Activated CD8-positive, alpha-beta memory T cell treated with anti-CD3 and anti-CD28 coated beads, Interleukin-2, amount 50 U/mL, for 4 hours (primary cell): ENCODE results near the gene SF1.
A peak's percentile ranks its signal among the peaks of the same experiment; 100 is the strongest.

Source experiments
- DNase-seq: peaks from one replicate; pipeline ENCODE4 v3.0.0-alpha.2; 2020

SF1 gene

DNA sequence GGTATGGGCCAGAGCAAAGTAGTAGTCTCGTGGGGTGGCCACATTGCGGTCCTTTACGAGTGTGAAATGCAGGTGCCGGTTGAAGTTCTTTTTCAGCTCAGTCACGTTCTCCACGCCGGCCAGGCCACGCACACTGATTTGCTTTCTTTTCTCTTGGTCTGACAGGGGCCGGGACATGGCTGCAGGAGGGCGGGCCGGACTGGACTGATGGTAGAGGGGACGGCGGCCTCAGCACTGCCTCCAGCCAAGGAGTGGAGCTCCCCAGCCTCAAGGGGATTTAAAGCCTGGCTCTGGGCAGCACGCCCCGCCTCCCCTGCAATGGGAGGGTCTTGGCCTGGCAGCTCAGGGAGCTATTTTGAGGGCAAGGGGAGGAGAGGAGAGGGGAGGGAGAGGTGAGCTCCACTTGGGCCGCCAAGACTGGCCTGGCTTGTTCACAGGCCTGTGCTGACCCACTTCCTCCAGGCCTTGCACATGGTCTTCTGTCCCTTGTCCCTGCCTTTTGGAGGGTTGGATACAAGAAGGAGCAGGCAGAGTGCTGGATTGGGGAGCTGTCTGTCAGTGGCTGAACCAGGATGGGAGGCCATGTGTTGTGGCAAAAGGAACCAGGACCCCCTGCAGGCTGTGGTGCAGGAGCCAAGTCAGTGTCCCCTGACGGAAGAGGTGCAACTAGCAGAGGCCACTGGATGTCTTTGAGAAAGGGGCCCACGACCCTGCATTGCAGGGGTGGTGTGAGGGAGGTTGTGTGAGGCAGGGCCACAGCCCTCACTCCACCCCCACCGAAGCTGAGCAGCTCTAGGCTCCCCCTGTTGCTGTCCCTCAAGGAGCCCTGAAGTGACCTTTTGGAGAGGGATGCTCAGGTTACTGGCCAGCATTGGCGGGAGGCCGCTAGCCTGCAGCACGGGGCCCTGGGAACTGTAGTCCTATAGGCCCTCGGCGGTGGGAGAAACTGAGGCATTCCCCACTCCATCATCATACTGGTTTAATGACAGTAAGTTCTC lies 18.3 kb downstream of the SF1 start, which contains the start of gene PYGM:
PYGM (minus strand) TSS at position 253 of the 998 bp plus-strand sequence; CDS start at position 177, 76 bp downstream.
- peak; percentile 18 for DNase-seq

DNA sequence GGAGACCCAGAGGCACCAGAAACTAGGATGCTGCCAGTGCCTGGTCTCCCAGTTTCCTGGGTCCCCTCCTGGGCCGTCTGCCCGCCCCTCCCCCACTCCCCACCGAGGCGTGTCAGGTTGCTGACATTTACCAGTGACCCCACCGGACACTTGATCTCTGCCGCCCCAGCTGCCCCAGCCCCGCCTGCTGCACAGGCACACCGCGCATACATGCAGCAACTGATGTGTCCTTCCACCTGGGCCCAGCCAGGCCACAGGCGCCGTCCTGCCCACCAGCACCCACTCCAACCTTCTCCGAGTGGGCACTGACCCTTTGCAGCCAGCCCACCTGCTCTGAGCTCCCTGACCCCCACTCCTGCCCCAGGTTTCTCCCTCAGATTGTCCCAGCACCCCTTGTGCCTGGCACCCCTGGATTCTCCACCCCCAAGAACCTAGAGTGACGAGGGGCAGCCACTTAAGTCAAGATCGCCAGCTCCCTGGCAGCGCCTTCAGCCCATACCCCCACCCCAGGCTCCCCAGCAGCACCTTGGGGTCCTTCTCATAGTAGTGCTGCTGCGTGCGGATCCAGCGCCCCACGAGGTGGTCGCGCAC lies 19.1 kb downstream of the SF1 start:
- no peak for DNase-seq

DNA sequence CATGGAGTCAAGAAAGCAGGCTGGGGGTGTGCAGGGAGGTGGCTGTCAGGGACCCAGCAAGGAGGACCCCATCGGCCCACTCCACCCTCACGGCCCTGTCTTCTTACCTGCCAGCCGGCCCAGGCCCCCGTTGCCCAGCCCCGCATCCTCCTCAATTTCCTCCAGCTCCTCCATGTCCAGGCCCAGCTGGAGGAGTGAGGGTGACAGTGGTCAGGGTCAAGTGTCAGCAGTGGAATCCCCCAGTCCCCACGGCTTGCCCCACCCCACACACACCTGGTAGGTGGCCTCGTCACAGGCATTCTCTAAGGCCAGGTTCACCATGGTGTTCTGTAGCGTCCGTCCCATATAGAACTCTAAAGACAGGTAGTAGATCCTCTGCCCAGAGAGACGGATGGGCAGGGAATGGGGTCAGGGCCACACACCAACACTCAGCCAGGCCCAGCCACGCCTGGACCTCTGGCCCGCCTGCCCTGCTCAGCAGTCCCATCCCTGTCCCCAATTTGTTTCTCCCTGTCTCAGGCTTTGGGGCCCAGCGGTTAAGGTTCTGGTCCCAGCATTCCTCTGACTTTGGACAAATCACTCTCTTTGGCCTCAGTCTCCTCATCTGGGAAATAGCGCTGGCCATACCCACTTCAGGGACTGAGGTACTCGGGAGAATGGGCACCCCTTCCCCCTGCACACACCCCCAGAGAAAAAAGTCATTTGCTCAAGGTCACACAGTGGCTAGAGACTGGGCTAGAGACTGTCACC lies 19.8 kb downstream of the SF1 start:
- DNase-seq, result peak; percentile 12

DNA sequence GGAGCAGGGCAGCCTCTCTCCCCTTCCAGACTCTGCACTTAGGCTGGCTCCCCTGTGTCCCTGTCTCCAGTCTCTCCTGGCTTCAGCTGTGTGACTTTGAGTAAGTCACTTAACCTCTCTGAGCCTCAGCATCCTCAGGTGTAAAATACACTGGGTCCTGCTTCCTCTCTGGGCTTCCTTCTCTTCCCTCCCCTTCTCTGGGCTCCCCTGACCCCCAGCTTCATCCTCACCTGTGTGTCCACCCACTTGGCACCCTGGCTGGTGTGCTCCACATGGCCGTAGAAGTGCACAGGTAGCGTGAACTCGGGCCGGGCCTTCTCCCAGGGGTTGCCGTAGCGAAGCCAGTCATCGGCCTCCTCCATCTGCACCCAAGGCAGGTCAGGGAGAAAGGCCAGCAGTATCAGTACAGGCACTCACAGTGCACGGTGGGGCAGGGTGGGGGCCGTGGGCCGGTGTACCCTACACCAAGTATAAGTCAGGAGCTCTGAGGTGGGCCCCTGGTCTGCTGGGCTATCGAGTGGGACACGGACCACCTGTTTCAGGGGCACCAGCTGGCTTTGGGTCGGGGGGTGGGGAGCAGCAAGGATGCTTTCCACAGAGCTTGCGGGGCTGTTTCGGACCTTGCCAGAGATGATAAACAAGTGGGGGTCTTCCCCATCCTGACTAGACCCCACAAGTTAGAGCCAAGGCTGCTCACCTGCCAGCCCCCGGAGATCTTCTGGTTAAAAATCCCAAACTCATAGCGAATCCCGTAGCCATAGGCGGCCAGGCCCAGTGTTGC lies 20.6 kb downstream of the SF1 start:
- DNase-seq, result peak; percentile 13

DNA sequence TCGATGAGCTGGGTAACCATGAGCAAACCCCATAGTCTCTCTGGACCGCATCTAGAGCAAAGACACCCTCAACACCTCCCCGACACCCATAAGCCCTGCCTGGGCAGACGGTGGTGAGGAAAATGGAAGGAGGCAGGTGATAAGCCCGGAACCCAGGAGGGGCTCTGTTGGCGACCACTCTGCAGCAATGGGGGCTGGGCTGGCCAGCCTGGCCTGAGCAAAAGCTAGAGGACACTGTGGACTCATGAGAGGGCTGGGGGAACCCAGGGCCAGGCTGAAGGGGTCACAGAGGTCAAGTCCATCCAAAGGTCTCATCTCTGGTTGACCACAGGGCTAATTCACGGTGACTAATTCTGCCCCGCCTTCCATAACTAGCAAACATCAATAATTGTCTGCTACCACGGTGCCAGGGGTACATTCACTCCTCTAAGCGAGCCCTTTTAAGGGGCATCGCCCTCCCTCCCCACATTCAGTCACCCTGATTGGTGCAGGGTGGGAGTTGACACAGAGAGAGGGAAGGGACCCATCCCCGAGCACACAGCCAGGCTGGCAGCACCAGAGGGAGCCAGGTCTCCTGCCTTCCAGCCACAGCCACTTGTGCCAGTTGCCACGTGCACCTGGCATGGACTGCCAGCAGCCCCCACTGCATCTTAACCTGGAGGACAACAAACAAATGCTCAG lies 22.5 kb downstream of the SF1 start:
- no peak for DNase-seq

DNA sequence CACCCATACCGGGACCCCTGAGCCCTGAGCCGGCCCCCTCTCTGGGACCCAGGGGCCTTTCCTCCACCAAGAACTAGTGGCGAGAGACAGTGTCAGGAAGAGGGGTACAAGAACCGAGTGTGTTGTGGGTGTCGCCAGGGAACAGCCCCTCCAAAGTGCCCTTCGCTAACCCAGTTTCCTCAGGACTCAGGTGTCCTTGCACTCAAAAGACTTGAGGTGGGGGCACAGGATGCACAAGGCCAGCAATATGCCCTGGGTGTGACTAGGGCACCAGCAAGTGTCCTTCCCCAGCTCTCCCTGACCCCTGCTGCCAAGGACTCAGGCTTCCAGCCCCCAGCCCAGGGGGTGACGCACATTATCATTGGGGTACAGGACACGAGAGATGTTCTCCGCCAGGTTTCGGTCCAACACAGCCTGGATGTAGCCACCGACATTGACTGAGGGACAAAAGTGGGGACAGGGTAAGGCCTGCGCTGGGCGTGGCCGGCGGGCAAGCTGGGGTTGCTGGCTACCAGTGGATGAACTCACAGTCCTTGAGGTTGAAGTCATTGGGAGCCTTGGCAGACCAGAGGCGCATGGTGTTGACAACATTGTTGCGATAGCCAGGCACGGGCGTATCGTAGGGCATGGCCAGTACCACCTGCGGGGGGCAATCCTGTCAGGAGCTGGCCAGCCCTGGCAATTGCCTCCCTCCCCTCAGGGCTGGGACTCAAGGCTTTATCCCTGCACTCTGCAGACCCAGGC lies 23.3 kb downstream of the SF1 start:
- DNase-seq, result no peak

DNA sequence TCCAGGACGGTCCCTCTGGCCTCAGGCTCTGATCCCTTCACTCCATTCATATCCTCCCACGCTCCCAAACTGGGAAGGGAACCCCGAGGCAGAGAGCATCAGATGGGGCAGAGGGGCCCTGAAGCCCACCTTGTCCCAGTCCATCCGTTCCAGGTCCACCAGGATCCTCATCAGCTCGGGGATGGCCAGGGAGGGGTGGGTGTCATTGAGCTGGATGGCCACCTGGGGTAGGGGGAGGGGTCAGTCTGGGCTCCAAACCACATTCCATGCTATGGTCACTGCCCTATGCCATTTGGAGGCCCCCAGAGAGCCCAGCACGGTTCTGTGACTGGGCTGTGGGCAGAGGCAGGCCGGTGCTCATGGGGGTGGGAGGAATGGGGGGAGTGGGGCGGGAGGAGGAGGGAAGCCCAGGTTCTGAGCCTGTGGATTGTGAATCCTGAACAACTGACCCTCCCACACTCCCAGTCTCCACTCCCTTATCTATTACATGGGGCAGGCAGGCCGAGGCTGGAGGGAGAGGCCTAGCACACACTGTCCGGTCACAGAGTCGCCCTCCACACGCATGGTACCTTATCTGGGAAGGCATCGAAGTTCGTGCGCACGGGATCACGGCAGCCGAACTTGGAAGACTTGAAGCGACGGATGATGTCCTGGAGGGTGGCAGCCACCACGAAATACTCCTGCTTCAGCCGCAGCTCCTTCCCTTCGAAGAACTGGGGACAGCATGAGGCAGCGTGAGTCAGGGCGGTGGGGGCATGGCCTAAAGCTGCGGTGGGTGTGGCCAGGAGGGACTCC lies 24.0 kb downstream of the SF1 start:
- DNase-seq, result no peak

DNA sequence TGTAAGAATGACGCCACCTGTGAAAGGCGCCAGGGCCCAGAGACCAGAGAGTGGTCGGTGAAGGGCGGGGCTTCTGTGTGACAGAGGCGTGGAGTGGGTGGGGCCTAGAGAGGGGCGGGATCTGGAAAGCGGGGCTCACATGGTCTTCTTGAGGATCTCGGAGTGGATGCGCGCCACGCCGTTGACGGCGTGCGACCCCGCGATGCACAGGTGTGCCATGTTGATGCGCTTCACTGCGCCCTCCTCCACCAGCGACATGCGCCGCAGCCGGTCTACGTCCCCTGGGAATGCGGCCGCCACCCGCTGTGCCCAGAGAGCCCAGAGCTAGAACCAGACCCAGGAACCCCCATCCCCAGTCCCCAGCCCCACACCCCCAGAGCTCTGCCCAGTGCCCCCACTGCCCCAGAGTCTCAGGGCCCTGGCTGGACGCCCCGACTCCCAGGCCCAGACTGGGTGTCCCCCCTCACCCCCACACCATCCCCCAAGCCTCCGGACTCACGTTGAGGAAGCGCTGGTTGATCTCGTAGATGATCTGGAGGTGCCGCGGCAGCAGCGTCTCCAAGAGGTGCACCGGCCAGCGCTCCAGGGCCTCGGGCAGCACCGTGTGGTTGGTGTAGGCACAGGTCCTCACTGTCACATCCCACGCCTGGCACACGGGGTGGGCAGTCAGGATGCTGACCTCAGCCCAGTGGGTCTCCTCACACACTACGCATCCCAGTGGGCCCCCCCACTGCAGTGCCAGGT lies 24.8 kb downstream of the SF1 start:
- no peak for DNase-seq

DNA sequence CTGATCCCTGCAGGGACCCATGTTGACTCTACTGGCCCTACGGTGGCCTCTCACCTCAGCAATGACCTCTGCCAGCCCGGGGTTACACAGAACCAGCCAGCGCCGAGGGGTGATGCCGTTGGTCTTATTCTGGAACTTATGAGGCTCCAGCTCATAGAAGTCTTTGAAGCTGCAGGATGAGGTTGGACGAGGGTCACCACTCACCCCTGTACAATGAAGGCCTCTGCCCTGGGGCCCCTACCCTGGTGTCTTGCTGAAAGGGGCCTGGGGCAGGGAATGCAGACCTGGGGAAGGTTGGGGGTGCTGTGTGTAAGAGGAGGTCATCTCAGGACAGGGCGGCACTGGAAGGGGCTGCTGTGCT lies 25.3 kb downstream of the SF1 start:
- DNase-seq, result no peak

DNA sequence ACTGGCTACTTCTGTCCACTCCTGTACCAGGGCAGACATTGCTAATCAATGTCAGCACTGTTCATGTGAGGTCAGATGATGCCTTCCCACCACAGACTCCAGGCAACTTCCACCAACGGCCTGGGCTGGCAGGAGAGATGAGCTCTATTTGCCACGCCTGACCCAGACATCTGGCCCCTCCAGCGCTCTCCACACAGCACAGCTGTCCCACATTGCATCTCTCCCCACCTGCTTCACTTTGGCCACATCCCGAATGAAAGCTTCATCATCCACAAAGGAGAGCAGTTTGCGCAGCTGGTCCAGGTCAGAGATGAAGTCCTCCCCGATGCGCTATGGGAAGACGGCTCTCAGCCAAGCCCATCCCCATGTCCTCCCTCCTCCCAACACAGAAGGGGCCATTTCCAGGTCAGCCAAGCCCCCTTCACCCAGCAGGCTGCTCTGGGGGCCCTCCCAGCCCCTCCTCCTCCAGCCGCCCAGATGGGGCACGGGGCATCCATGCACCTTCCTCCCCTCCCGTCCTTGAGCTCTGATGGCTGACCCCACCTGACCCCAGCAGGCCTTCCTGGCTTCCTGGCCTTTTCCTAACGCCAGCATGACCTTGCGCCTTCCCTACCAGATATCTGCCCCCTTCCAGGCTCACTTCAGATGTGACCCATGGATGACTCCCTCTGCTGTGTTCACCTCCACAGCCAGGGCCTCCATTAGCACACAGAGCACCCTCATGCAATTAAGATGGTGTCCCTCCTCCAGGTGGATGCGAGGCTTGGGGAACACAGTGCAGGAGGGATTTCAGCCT lies 26.0 kb downstream of the SF1 start:
- no peak for DNase-seq

DNA sequence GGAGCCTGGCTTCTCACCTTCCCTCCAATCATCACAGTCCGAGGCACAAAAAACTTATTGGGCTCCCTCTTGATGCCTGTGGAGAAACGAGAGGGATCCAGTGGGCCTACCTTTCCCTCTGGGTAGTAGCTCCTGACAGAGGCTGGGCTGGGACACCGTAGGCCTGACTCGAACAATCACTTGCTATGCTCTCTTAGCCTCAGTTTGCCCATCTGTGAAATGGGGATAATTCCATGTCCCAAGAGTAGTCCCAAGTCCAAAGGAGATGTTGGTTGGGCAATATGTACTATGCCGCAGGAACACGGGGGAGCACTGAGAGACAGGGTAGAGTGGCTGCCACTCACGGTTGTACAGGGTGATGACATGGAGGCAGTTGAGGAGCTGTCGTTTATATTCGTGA lies 26.8 kb downstream of the SF1 start:
- no peak for DNase-seq

DNA sequence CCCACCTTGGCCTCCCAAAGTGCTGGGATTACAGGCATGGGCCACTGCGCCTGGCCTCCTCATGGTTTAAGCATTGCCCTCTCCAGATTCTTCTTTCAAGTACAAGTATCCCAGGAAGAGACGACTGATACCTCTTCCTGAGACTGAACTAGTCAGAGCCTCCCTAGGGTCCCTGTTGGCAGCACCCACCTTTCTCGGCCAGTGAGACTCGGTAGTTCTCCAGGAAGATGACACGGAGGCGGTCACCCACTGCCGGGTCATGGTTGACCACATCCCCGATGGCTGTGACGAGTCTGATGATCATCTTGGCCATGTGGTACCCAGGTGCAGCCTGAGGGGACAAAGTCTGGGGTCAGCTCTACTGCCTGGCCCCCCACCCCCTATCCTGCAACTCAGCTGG lies 27.2 kb downstream of the SF1 start:
- DNase-seq, result no peak

DNA sequence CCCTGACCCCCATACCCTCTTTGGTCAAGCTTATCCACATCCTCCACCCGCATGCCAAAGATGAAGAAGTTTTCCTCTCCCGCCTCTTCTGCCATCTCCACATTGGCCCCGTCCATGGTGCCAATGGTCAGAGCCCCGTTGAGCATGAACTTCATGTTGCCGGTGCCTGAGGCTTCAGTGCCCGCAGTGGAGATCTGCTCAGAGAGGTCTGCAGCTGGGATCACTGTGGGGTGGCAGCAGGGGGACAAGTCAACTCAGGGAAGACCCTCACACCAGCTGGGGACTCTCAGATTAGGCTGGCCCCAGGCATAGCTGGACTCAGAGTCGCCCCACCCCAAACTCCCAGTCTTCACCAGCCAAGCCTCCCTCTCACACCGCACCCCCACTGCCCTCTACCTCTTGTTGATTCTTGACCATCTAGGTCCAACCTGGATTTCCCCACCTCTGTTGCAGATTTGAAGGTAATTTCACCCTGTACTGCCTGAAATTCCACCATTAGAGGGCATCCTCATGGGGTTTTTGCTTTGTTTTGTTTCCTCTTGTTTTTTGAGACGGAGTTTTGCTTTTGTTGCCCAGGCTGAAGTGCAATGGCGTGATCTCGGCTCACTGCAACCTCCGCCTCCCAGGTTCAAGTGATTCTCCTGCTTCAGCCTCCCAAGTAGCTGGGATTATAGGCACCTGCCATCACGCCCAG lies 27.8 kb downstream of the SF1 start:
- no peak for DNase-seq

DNA sequence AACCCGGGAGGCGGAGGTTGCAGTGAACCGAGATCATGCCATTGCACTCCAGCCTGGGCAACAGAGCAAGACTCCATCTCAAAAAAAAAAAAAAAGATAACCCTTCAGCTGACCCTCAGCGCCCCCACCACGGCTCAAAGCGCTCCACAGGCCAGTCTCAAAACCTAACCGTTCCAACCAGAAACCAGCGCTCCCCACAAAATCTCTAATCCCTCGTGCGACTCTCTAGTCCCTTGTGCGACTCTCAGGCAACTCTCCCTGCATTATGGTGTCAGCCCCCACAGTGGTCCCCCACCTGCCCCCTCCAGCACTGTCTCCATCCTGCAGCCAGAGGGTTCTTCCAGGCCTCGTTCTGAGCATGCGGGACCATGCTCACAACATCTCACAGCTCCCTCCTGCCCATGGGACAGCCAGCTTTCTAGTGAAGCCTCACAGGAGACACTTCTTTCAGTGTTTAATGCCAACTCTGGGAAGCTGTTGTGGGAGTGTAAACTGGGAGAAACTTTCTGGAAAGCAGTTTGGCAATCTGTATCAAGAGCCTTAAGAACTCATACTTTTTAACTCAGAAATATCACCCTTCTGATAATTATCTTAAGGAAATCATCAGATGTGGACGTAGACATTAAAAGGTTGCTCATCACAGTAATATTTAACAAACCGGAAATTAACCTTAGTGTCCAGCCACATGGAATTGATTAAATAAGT lies 30.2 kb downstream of the SF1 start:
- DNase-seq, result no peak

DNA sequence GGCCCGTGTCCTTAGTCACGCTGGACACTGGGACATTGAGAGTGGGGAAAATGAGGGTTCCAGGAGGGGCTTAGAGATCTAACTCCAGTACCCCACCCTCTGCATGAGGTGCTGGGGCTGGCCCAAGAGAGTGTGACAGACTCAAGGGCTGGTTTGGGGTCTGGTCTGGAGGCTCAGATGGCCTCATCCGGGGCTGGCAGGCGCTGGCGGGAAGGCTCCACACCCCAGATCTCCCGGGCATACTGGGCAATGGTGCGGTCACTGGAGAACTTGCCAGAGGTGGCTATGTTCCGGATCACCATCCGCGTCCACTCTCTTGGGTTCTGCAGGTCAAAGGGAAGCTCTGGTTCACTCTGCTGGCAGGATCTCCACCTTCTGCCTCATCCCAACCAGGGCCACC lies 31.9 kb downstream of the SF1 start:
- no peak for DNase-seq

DNA sequence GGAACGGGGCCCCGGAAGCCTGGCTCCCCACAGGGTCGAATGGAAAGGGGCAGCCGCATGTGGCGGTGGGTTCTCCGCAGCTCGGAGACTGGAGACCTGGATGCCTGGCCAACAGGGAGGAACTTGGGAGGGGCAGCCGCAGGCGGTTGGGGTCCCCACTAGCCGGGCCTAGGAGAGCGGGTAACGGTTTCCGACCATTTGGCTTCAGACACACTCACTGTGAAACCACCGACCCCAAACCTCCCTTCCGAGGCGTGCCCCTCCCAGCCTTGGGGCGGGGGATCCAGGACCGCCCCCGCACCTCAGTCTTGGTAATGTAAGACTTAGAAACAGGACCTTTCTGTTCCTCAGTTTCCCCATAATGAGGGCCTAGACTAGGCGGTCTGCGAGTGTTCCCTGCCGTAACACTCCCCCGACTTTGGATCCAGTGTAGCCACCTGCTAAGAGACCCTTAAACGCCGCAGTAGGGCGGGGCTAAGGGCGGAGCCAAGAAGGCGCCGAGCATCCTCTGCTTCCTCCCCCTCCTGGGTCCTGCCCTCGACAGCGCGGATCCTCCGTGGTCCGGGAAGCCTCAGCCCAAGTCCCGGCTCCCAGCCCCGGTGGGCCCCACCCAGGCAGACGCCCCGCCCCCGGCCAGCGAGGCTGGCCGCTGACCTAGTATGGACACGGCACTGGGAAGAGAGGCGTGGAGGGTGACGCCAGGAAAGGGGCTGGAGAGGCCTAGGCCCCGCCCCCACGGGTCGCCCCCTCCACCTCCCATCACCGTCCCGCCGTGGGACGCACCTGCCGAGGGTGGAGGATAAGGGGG lies 32.6 kb downstream of the SF1 start:
- peak; percentile 79 for DNase-seq

DNA sequence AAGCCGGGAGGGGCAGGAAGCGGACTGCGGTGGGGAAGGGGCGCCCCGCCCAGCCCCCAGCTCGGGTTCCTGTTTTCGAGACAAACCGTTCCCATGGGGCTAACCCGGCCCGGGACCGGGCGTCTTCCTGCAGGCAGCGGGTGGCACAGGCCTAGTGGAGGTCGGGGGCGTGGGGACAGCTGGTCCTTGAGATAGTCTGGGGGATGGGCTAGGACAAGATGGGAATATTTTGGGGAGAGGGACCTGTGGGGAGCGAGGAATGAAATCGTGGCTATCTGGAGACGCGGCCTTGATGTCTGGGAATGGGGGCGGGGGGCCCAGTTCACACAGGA lies 33.2 kb downstream of the SF1 start:
- DNase-seq, result peak; percentile 68
